Measurements from ENCODE around the gene GRM8. TPM values are rescaled to one million over a fixed set of nuclear protein-coding genes. Genes with fewer than 3 reads are reported as not detected.

The GRM8 gene
- total RNA-seq, 1 experiment from 2014 or later, result 1.8 TPM

DNA sequence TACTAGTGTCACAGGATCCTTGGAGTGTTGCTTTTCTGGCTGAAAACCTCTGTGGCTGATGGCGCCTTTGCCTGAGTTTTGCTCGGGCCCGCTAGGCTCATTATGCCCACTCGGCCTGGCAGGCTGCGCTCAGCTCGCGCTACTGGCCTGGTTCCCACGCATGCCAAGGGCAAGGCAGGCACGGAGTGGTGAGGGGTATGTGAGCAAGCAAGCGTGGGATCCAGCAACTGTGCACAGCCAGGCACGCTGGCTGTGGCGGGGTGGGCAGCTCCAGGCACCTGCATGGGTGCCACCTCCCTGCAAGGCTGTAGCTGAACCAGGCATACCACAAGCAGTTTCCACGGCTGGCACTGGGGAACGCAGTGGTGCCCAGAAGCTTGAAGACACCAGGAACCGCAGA, 562.6 kb downstream of the GRM8 start:
- Mint-ChIP-seq H3K27ac (no peak overlapping the region; a peak in 1 of 7 replicates), H3K27me3 (ENCODE audit: low read depth) (no peaks in the 10 kb centered on the region), H3K4me1 (peaks cover 19 to 30% of the 10 kb centered on the region in 2 experiments), H3K4me3 (no peak overlapping the region), H3K9me3 (peaks cover 6 to 12% of the 10 kb centered on the region in 2 experiments; a peak in 4 of 5 replicates), H3K36me3 (ENCODE audit: insufficient read depth in 1 of 3, low read depth in 3 of 3) (peaks cover 2 to 15% (median 2%) of the 10 kb centered on the region in 3 experiments)
- Histone ChIP-seq H3K27ac (ENCODE audit: insufficient read length, low read depth, low read length) (no peak overlapping the region), H3K4me1 (ENCODE audit: insufficient read depth, low read length) (no peaks in the 10 kb centered on the region), H3K79me2 (ENCODE audit: insufficient read depth, low read length) (no peaks in the 10 kb centered on the region), H3T11ph (ENCODE audit: low read length) (no peak overlapping the region), H3K56ac (ENCODE audit: insufficient read length, low read depth, low read length) (no peak overlapping the region), H3K23ac (ENCODE audit: insufficient read length, low read depth, low read length) (no peak overlapping the region), H3K14ac (ENCODE audit: insufficient read depth, low read length) (no peak overlapping the region), H2AFZ (ENCODE audit: low read length) (no peak overlapping the region), H3K27me3 (ENCODE audit: insufficient read depth, low read length) (no peaks in the 10 kb centered on the region), H4K20me1 (ENCODE audit: control insufficient read depth, insufficient read depth, insufficient read length) (no peaks in the 10 kb centered on the region), H2BK20ac (ENCODE audit: low read depth, low read length, poor library complexity, severe bottlenecking) (no peak overlapping the region), H3K9ac (ENCODE audit: extremely low read depth, insufficient read length, low read length) (no peak overlapping the region), H2BK5ac (ENCODE audit: insufficient read length, low read length) (no peak overlapping the region), H3K18ac (ENCODE audit: insufficient read length, low read depth, low read length) (no peak overlapping the region), H3K9me3 (ENCODE audit: control insufficient read depth, low read depth, low read length) (no peaks in the 10 kb centered on the region), H4K8ac (replicated peaks; ENCODE audit: insufficient read length, low read depth, low read length) (no peak overlapping the region), H4K5ac (ENCODE audit: insufficient read length, low read depth, low read length) (no peak overlapping the region), H2BK120ac (ENCODE audit: low read depth, low read length, poor library complexity, severe bottlenecking) (no peak overlapping the region), H2AK5ac (ENCODE audit: insufficient read length, low read length) (no peak overlapping the region), H4K91ac (ENCODE audit: insufficient read length, low read depth, low read length) (no peak overlapping the region), H3K79me1 (ENCODE audit: insufficient read depth, low read depth, low read length, poor library complexity, severe bottlenecking) (no peaks in the 10 kb centered on the region), H3K4me2 (ENCODE audit: insufficient read depth, insufficient read length, low read length) (no peak overlapping the region), H2BK15ac (ENCODE audit: low read depth, low read length) (no peak overlapping the region), H3K4ac (ENCODE audit: low read depth, low read length) (no peak overlapping the region), H3K23me2 (ENCODE audit: insufficient read length, low read depth, low read length, poor library complexity, severe bottlenecking) (no peaks in the 10 kb centered on the region), H2BK12ac (ENCODE audit: insufficient read length, low read depth, low read length) (no peak overlapping the region)
- TF ChIP-seq, protein P1, sequence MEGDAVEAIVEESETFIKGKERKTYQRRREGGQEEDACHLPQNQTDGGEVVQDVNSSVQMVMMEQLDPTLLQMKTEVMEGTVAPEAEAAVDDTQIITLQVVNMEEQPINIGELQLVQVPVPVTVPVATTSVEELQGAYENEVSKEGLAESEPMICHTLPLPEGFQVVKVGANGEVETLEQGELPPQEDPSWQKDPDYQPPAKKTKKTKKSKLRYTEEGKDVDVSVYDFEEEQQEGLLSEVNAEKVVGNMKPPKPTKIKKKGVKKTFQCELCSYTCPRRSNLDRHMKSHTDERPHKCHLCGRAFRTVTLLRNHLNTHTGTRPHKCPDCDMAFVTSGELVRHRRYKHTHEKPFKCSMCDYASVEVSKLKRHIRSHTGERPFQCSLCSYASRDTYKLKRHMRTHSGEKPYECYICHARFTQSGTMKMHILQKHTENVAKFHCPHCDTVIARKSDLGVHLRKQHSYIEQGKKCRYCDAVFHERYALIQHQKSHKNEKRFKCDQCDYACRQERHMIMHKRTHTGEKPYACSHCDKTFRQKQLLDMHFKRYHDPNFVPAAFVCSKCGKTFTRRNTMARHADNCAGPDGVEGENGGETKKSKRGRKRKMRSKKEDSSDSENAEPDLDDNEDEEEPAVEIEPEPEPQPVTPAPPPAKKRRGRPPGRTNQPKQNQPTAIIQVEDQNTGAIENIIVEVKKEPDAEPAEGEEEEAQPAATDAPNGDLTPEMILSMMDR (conservative IDR thresholded peaks at IDR 0.05), result no peak
- no CpG with 5 or more reads among the region's 15 CpGs for WGBS (ENCODE audit: extremely low coverage, insufficient read length, low lambda C conversion rate)
- DNase-seq, result no peak

All from H9 (cell line).